ENCODE measurements around the gene KAZN.

The KAZN gene

GRCh38 chr1:14737561-14738094, 139.1 kb downstream of the KAZN start:
- DNase-seq (ENCODE audit: low spot score in 2 of 2) (no peak), ATAC-seq (no peak)
- Mint-ChIP-seq H3K4me3 (no peak overlapping the region), H3K27ac (no peak overlapping the region), H3K36me3 (no peaks in the 10 kb centered on the region), H3K4me1 (no peaks in the 10 kb centered on the region), H3K9me3 (no peaks in the 10 kb centered on the region)

- Mint-ChIP-seq H3K9me3 (no peaks in the 10 kb centered on the region), H3K4me1 (no peaks in the 10 kb centered on the region), H3K27ac (no peak overlapping the region), H3K4me3 (no peak overlapping the region), H3K36me3 (no peaks in the 10 kb centered on the region)
- DNase-seq (ENCODE audit: low spot score in 2 of 2) (no peak), ATAC-seq (no peak)
Measured at GRCh38 chr1:14738235-14738634, 139.8 kb downstream of the KAZN start.

- H3K36me3 Mint-ChIP-seq: no peaks in the 10 kb centered on the region
- H3K9me3 Mint-ChIP-seq: no peaks in the 10 kb centered on the region
- H3K27ac Mint-ChIP-seq: no peak overlapping the region
- no peaks in the 10 kb centered on the region for H3K4me1 Mint-ChIP-seq
- DNase-seq (ENCODE audit: low spot score in 2 of 2): no peak
- no peak overlapping the region for H3K4me3 Mint-ChIP-seq
- no peak for ATAC-seq
Measured at GRCh38 chr1:14738647-14739046, 140.2 kb downstream of the KAZN start.

- Mint-ChIP-seq H3K9me3 (no peaks in the 10 kb centered on the region), H3K4me3 (no peak overlapping the region), H3K27ac (no peak overlapping the region), H3K36me3 (no peaks in the 10 kb centered on the region), H3K4me1 (no peaks in the 10 kb centered on the region)
- ATAC-seq (no peak), DNase-seq (ENCODE audit: low spot score in 2 of 2) (no peak)
Measured at GRCh38 chr1:14739082-14739832, 140.8 kb downstream of the KAZN start.

- Mint-ChIP-seq H3K9me3 (no peaks in the 10 kb centered on the region), H3K36me3 (no peaks in the 10 kb centered on the region), H3K4me3 (no peak overlapping the region), H3K4me1 (no peaks in the 10 kb centered on the region), H3K27ac (no peak overlapping the region)
- DNase-seq (ENCODE audit: low spot score in 2 of 2) (no peak), ATAC-seq (no peak)
Measured at GRCh38 chr1:14740016-14740415, 141.5 kb downstream of the KAZN start.

GRCh38 chr1:14741082-14741481, 142.6 kb downstream of the KAZN start:
- DNase-seq (ENCODE audit: low spot score in 2 of 2): no peak

GRCh38 chr1:14741532-14741931, 143.0 kb downstream of the KAZN start:
- no peak for DNase-seq (ENCODE audit: low spot score in 2 of 2)
- no peak for ATAC-seq
- Mint-ChIP-seq H3K4me1 (no peaks in the 10 kb centered on the region), H3K4me3 (no peak overlapping the region), H3K9me3 (no peaks in the 10 kb centered on the region), H3K27ac (no peak overlapping the region), H3K36me3 (no peaks in the 10 kb centered on the region)

More at GRCh38 chr1:14741082-14741481, 142.6 kb downstream of the KAZN start:
- no peak overlapping the region for H3K4me3 Mint-ChIP-seq
- no peaks in the 10 kb centered on the region for H3K36me3 Mint-ChIP-seq
- no peak for ATAC-seq
- no peaks in the 10 kb centered on the region for H3K9me3 Mint-ChIP-seq
- no peaks in the 10 kb centered on the region for H3K4me1 Mint-ChIP-seq
- no peak overlapping the region for H3K27ac Mint-ChIP-seq

- Mint-ChIP-seq H3K27ac (no peak overlapping the region), H3K4me3 (no peak overlapping the region), H3K9me3 (no peaks in the 10 kb centered on the region), H3K36me3 (no peaks in the 10 kb centered on the region), H3K4me1 (no peaks in the 10 kb centered on the region)
- ATAC-seq (peak; percentile 44), DNase-seq (ENCODE audit: low spot score in 2 of 2) (no peak)
Measured at GRCh38 chr1:14742181-14742980, 143.9 kb downstream of the KAZN start.

GRCh38 chr1:14743368-14743767, 144.9 kb downstream of the KAZN start:
- DNase-seq (ENCODE audit: low spot score in 2 of 2) (no peak), ATAC-seq (no peak)
- H3K4me3 Mint-ChIP-seq: no peak overlapping the region
- no peak overlapping the region for H3K27ac Mint-ChIP-seq
- H3K36me3 Mint-ChIP-seq: no peaks in the 10 kb centered on the region
- H3K4me1 Mint-ChIP-seq: no peaks in the 10 kb centered on the region
- H3K9me3 Mint-ChIP-seq: no peaks in the 10 kb centered on the region

GRCh38 chr1:14745001-14745720, 146.7 kb downstream of the KAZN start:
- H3K9me3 Mint-ChIP-seq: no peaks in the 10 kb centered on the region
- H3K36me3 Mint-ChIP-seq: no peaks in the 10 kb centered on the region
- H3K4me1 Mint-ChIP-seq: no peaks in the 10 kb centered on the region
- no peak for ATAC-seq
- no peak overlapping the region for H3K27ac Mint-ChIP-seq
- DNase-seq (ENCODE audit: low spot score in 2 of 2): no peak
- no peak overlapping the region for H3K4me3 Mint-ChIP-seq

- H3K36me3 Mint-ChIP-seq: no peaks in the 10 kb centered on the region
- DNase-seq (ENCODE audit: low spot score in 2 of 2) (no peak), ATAC-seq (no peak)
- H3K27ac Mint-ChIP-seq: no peak overlapping the region
- no peak overlapping the region for H3K4me3 Mint-ChIP-seq
- H3K4me1 Mint-ChIP-seq: no peaks in the 10 kb centered on the region
- no peaks in the 10 kb centered on the region for H3K9me3 Mint-ChIP-seq
Measured at GRCh38 chr1:14745789-14746188, 147.3 kb downstream of the KAZN start.

- Mint-ChIP-seq H3K36me3 (no peaks in the 10 kb centered on the region), H3K27ac (no peak overlapping the region), H3K4me1 (no peaks in the 10 kb centered on the region), H3K9me3 (no peaks in the 10 kb centered on the region), H3K4me3 (no peak overlapping the region)
- no peak for DNase-seq (ENCODE audit: low spot score in 2 of 2)
- no peak for ATAC-seq
Measured at GRCh38 chr1:14746393-14746792, 147.9 kb downstream of the KAZN start.

GRCh38 chr1:14748151-14748550, 149.7 kb downstream of the KAZN start:
- Mint-ChIP-seq H3K9me3 (no peaks in the 10 kb centered on the region), H3K4me3 (no peak overlapping the region), H3K27ac (no peak overlapping the region), H3K4me1 (no peaks in the 10 kb centered on the region), H3K36me3 (no peaks in the 10 kb centered on the region)
- ATAC-seq: no peak
- no peak for DNase-seq (ENCODE audit: low spot score in 2 of 2)

- Mint-ChIP-seq H3K27ac (no peak overlapping the region), H3K4me3 (no peak overlapping the region), H3K9me3 (no peaks in the 10 kb centered on the region), H3K4me1 (no peaks in the 10 kb centered on the region), H3K36me3 (no peaks in the 10 kb centered on the region)
- DNase-seq (ENCODE audit: low spot score in 2 of 2): no peak
- ATAC-seq: no peak
Measured at GRCh38 chr1:14748977-14749376, 150.5 kb downstream of the KAZN start.

- H3K9me3 Mint-ChIP-seq: no peaks in the 10 kb centered on the region
- H3K27ac Mint-ChIP-seq: no peak overlapping the region
- H3K4me1 Mint-ChIP-seq: no peaks in the 10 kb centered on the region
- no peak for ATAC-seq
- H3K4me3 Mint-ChIP-seq: no peak overlapping the region
- no peak for DNase-seq (ENCODE audit: low spot score in 2 of 2)
- no peaks in the 10 kb centered on the region for H3K36me3 Mint-ChIP-seq
Measured at GRCh38 chr1:14750490-14750889, 152.0 kb downstream of the KAZN start.
